GM19193 (cell line): ENCODE data around the gene SLC51A.

Experiments used
- POLR2A ChIP-seq: IDR thresholded peaks from 4 replicates; pipeline ENCODE4 v1.6.1; 2011; ENCODE audit not compliant: insufficient read depth, insufficient read length; ENCODE audit errors: extremely low read depth

SLC51A gene

DNA sequence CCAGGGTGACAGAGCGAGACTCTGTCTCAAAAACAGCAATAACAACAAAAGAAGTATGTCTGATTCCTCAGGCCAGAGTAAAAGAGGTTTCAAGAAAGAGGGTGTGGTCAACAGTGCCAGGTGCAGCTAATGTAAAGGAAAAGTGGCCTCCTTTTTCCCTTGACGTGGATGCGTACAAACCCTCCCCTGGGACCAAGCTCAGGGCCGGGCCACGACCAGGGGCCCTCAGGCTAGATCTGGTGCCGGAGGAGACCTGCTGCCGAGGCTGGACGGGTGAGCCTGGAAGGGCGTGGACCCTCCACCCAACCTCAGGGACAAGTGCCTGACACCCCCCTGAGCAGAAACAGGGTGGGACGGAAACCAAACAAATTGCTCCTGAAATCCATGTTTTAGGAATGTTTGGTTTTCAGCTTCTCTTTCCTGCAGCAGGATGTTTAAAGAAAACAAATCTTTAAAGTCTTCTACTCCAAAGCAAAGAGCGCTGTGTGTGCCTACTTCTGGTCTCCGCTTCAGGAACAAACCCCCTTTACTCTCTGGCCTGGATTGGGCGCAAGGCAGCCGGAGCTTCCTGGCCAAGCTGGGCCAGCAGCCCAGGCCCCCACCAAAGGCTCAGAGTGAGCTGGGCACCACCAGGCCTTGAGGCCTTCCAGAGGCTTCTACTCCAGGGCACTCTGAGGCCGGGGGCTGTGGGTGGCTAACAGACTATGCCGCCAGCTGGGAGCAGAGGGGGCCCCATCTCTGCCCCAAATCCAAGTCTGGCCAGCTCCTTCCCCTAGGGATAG is 26.6 kb upstream of the SLC51A start:
- TF ChIP-seq POLR2A, result peak; percentile 39

DNA sequence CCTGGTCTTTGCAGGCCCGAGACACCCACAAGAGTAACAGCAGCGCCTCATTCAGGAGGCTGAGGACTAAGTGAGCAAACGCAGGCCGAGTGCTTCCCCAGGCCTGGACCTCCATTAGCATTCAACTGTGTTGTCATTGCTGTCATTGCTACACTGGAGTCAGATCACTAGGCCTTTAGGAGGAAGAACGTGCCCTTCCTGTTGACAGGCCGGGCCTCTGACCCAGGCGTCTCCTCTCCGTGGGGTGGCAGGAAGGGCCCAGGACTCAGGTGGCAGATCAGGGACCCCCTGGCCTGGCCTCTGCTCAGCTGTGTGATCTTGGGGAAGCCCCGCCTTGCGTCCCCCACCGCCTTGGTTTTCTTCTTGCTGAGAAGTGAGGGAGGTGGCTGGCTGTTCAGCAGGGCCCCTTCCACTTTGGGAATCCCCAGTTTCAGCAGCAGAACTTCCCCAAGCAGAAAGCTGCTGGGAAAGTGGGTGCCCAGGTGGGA is 24.3 kb upstream of the SLC51A start:
- no peak for TF ChIP-seq POLR2A

DNA sequence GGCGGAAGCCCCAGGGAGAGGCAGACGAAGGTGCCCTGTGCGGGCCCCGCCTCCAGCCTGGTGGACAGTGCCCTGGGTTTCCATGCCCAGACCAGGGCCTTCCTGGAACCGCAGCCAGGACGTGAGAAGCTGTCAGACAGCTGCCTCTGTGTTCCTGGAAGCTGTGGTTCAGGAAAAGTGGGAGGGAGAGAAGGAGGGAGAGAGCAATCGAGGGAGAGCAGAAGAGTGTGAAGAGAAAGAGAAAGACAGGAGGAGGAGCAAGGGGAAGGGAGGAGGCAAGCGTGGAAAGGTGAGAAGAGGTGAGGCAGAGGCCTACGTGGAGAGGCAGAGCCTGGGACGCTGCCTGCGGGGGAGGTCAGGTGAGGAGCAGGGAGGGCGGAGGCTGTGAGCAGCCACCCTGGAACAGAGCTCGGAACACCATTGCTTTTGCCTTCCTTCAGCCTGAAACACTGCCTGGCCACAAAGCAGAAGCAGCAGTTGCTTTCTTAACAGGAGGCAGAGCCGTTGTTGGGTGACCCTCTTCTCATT is 23.7 kb upstream of the SLC51A start:
- no peak for TF ChIP-seq POLR2A

DNA sequence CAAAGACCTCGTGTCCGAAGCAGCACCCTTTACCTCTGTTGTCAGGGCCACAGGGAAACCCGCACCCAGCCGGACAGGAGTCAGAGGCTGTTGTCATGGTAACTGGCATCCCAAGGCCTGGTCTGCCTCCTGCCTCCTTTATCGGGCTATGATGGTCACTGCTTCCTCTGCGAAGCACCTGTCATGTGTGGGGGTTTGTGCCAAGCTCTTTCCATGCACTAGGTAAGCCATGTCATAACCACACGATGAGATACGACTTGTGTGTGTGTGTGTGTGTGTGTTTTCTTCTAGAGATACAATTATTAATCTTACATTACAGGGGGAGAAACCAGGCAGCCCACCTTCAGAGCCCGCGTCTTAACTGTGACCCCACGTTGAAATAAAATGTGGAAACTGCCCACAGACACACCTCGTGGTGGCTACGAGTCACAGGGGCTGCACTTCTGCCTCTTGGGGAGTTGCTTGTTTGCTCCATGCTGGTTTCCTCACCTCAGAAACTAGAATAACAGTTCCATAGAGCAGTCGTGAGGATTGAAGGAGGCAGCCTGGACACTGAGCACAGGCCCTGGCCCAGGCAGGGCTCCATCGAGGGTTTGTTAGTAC is 23.1 kb upstream of the SLC51A start:
- TF ChIP-seq POLR2A, result no peak

DNA sequence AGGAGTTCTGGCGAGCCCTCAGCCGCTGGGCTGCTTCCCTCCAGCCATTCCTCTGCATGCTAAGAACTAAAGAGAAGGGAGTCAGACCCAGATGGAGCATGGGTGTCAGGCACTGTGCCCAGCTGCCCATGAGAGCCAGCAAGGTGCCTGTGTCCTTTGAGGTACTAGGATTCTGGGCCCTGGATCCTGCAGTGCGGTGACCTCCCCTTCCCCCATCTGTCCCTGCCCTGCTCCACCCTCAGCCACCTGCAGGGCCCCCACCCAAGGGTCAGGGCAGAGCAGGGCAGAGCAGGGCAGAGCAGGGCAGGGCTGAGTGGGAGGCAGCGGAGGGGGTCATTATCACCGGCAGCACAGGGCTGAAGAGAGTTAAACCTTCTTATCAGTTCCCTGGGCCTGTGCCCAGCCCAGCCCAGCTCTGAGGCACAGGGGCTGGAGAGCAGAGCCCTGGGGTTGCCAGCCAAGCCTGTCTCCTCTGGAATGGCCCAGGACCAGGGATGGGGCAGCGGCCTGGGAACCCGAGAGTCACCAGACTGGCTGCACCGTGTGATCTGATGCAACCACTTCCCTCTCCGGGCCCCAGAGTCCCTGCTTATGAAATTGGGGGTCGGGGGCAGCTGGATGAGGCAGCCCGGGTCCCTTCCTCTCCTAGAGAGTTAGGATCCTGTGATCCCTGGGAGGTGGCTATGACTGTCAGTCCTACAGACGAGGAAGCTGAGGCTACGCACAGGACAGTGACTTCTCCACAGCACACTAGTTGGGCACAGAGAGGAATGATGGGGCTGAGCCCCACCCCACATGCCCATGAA is 22.4 kb upstream of the SLC51A start:
- TF ChIP-seq POLR2A, result no peak

DNA sequence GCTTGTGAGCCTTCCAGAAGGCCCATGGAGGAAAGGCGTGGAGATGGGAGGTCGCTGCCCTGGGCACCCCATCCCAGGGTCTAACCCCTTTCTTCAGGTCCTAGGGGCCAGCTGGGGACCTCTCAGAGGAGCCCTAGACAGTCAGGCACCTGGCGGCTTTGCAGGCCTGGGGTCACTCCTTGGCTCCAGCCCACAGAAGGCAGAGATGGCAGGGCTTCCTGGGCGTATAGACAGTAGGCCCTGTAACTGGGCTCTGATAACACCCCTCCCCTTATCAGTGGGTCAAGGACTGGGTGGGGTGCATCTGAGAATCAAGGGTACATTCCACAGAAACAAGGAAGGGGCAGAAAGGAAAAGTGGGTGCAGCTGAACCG is 21.8 kb upstream of the SLC51A start:
- no peak for TF ChIP-seq POLR2A

DNA sequence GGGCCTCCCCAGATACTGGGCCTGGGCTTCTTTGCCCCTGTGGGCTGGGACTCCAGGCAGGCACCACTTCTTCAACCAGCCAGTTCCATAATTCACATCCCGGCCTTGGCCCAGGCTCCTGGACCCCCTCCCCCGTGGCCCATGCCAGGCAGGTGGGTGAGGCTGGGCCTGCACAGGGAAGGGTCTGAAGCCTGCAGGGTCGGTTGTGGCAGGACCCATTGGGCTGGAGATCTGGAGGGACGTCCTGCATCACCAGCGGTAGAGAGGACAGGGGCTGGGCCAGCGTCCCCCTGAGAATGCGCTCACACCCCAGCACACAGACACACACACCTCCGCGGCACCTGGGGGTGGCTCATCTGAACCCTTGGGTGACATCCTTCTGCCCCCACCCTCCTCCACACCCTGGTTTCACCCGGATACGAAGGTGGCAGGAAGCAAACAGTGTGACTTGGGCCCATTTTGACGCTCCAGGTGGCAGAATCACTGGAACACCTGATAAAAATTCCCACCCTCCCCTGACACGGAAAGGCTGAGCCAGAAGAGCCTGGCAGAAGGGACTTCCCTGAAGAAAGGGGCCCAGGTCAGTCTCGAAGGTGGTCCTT is 20.6 kb upstream of the SLC51A start:
- TF ChIP-seq POLR2A, result no peak

DNA sequence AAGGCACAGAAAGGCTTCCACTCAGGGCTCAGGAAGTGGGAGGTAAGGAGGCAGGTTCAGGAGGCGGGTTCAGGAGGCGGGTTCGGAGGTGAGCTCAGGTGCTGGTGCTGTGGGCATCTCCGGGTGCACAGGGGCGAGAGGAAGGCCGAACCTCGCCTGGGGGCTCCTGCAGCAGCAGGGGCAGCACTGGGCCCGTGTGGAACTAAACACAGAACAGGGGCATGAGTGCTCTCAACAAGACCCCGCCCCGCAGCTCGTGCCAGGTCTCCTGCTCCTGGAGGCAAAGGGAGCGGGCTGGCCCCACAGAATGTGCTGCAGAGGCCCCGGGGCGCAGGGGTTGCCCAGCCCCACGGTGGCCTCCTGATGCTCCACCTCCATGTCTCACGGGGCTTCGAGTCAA is 18.8 kb upstream of the SLC51A start:
- TF ChIP-seq POLR2A, result no peak

DNA sequence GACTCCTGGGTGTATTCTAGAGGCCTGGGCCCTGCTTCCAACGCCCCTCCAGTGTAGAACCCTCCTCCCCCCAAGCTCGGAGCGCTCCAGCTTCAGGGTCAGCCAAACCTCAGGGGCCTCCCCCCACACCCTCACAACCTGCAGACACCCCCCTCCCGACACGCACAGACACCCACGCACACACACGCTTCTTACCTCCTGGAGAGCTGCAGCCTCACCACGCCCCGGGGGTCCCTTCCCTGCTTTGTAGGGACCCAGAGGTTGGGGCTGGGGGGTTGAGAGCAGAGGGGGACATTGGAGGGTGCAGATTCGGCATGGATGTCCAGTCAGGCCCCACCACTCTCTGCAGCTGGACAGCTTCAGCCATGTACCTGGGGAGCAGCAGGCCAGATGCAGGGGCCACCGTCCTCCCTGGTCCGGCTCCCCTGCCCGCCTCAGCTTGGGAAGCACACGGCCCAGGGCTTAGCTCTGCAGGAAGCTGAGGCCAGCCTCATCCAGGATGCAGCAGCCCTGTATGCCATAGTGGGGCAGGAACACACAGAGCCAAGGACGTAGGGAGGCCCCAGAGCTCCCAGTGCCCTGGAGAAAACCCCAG is 18.2 kb upstream of the SLC51A start:
- TF ChIP-seq POLR2A, result no peak

DNA sequence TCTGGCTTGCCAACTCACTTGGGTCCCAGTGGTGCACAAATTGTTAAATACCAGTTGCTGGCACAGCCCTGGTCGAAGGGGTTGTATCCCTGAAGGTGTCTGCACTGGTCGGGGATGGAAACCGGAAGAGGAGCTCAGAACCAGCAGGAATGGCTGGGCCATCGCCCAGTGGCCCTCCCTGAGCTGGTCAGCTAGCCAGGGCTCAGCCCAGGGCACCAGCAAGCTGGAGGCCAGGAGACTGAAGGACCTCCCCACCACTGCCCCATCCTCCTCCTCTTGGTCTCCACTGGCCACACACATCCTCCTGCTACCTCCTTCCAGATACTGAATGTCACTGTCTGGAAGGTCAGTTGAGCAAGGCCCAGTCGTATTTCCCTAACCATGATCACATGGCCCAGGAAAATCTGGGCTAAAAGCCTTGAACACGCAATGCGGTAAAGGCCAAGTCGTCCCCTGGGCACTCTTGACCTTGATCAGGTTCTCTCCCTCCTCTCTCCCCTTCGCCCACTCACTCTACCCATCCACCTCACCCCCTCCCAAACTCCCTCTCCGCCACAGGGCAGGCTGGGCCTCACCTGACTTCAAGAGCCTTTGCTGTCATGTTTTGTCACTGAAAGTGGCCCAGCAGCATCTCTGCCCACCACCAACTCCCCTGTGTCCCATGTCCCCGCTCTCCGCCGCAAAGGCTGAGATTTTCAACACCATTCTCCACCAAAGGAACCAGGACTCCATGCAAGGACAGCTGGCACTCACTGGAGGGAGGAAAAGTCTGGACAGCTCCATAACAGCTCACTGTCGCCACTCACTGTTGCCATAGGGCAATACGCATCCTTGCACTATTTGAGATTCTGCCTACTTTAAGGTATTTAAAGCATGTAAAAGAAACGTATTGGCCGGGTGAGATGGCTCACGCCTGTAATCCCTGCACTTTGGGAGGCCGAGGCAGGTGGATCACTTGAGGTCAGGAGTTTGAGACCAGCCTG is 17.3 kb upstream of the SLC51A start:
- TF ChIP-seq POLR2A, result no peak

DNA sequence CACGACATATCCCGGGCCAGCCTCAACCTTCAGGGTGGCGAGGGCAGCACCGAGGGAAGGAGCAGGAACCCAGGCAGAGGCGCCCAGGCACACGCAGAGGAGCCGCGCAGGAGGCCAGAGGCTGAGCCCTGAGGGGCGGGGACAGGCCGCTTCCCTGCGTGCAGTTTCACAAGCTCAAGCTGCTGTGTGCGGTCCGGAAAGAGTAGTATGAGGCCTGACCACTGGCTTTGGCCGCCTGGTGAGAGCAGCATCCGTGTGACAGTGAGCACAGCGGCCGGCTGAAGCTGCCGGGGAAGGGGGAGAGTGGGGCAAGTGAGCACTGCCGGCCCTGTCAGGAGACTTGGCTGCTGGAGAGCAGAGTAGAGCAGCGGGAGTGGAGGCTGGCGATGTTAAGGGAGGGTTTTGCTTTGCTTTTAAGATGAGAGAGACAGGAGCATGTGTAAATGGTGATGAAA is 13.8 kb upstream of the SLC51A start:
- no peak for TF ChIP-seq POLR2A

DNA sequence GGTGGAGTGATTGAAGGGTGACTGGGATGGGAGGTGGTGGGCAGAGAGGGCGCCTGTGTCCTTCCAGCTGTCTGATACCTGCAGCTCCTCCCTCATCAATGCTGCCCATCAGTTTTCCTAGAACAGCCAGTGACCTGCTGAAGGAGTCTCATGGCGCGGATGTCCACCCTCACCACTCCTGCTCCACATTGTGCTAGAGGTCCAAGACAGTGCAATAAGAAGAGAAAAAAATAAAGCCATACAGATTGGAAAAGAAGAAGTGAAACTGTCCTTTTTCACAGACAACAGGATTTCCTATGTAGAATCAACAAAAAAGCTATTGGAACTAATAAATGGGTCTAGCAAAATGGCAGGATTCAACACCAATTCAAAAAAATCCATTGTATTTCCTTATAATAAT is 12.5 kb upstream of the SLC51A start:
- no peak for TF ChIP-seq POLR2A

DNA sequence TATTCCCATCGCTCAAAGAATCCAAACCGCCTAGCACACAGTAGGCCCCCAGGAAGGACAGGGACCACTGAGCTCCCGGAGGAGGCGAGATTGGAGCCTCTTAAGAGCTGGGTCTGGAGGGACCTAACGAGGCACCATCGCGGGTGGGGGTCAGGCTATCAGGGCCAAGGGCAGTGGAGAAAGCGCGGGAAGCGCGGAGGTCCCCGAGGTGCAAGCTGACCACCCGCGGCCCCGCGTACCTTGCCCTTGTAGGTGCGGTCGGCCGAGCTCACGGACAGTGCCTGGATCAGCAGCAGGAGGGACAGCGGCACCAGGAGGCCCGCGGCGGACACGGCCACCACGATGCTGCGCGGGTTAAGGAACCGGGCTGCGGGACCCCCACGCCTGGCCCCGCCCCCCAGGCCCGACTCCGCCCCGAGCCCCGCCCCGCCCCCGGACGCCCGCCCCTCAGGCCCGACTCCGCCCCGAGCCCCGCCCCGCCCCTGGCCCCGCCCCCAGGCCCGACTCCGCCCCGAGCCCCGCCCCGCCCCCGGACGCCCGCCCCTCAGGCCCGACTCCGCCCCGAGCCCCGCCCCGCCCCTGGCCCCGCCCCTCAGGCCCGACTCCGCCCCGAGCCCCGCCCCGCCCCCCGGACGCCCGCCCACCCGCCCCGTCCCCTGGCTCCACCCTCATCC is 9.0 kb upstream of the SLC51A start:
- TF ChIP-seq POLR2A, result no peak
